Measurements from ENCODE around the gene LRRC7. TPM values are rescaled to one million over a fixed set of nuclear protein-coding genes. Genes with fewer than 3 reads are reported as not detected.

The LRRC7 gene
- total RNA-seq, 2 experiments from 2014 or later = 0.14 to 0.20 TPM

- H3K27me3 Mint-ChIP-seq = no peaks in the 10 kb centered on the region
- TF ChIP-seq CTCF (IDR thresholded peaks at IDR 0.05) = no peak
- H3K4me3 Mint-ChIP-seq = no peak overlapping the region
- intact Hi-C loops (cut with DNase I, micrococcal nuclease) = no loop called here
- Histone ChIP-seq H3K36me3 (ENCODE audit: insufficient read depth, low read length) (peaks cover 7% of the 10 kb centered on the region), H3K4me3 (ENCODE audit: low read length) (no peak overlapping the region), H3K27ac (ENCODE audit: low read depth in 1 of 2, low read length in 2 of 2) (no peak overlapping the region), H3K9me3 (ENCODE audit: control insufficient read depth in 1 of 2, insufficient read depth in 1 of 2, low read length in 2 of 2) (no peaks in the 10 kb centered on the region), H3K4me1 (ENCODE audit: insufficient read depth, low read length) (no peaks in the 10 kb centered on the region), H3K27me3 (ENCODE audit: control insufficient read depth in 1 of 2, insufficient read depth in 2 of 2, low read length in 2 of 2) (no peaks in the 10 kb centered on the region)
- POLR2A ChIA-PET = no interaction called here
- no peaks in the 10 kb centered on the region for H3K4me1 Mint-ChIP-seq (ENCODE audit: low read depth)
- no peaks in the 10 kb centered on the region for H3K9me3 Mint-ChIP-seq
- CTCF ChIA-PET = interaction anchor here (1.8 kb wide), 1 partner anchor 12 kb away, joined by 5 read pairs; no protein-coding TSS in a partner anchor
- no peak overlapping the region for H3K27ac Mint-ChIP-seq
- peaks cover 6% of the 10 kb centered on the region for H3K36me3 Mint-ChIP-seq (ENCODE audit: low read depth)
- DNase-seq (no peak), ATAC-seq (ENCODE audit: poor library complexity) (no peak)
Measured at GRCh38 chr1:70140343-70140742, 572.6 kb downstream of the LRRC7 start.

GRCh38 chr1:70140894-70141293 lies 573.2 kb downstream of the LRRC7 start:
- ChIA-PET CTCF (no interaction called here), POLR2A (no interaction called here)
- no peak for TF ChIP-seq CTCF (IDR thresholded peaks at IDR 0.05)
- intact Hi-C loops (cut with DNase I, micrococcal nuclease) = no loop called here
- Mint-ChIP-seq H3K36me3 (ENCODE audit: low read depth) (peaks cover 6% of the 10 kb centered on the region), H3K9me3 (no peaks in the 10 kb centered on the region), H3K27ac (no peak overlapping the region), H3K4me1 (ENCODE audit: low read depth) (no peaks in the 10 kb centered on the region), H3K27me3 (no peaks in the 10 kb centered on the region), H3K4me3 (no peak overlapping the region)
- no peak overlapping the region for H3K27ac ChIP-seq (ENCODE audit: low read depth in 1 of 2, low read length in 2 of 2)
- H3K9me3 ChIP-seq (ENCODE audit: control insufficient read depth in 1 of 2, insufficient read depth in 1 of 2, low read length in 2 of 2) = no peaks in the 10 kb centered on the region
- H3K4me3 ChIP-seq (ENCODE audit: low read length) = no peak overlapping the region
- H3K36me3 ChIP-seq (ENCODE audit: insufficient read depth, low read length) = peaks cover 7% of the 10 kb centered on the region
- no peaks in the 10 kb centered on the region for H3K4me1 ChIP-seq (ENCODE audit: insufficient read depth, low read length)
- H3K27me3 ChIP-seq (ENCODE audit: control insufficient read depth in 1 of 2, insufficient read depth in 2 of 2, low read length in 2 of 2) = no peaks in the 10 kb centered on the region
- DNase-seq = no peak
- no peak for ATAC-seq (ENCODE audit: poor library complexity)

GRCh38 chr1:70142075-70142474 lies 574.4 kb downstream of the LRRC7 start:
- Mint-ChIP-seq H3K4me3 (no peak overlapping the region), H3K27me3 (no peaks in the 10 kb centered on the region), H3K36me3 (ENCODE audit: low read depth) (peaks cover 17% of the 10 kb centered on the region), H3K9me3 (no peaks in the 10 kb centered on the region), H3K27ac (no peak overlapping the region), H3K4me1 (ENCODE audit: low read depth) (no peaks in the 10 kb centered on the region)
- no peak for TF ChIP-seq CTCF (IDR thresholded peaks at IDR 0.05)
- POLR2A ChIA-PET = interaction anchor here (0.7 to 1.1 kb wide), 3 partner anchors 79 to 282 kb away, joined by 3 read pairs; partner anchors contain the start of gene SRSF11
- H3K36me3 ChIP-seq (ENCODE audit: insufficient read depth, low read length) = peaks cover 10% of the 10 kb centered on the region
- no peak overlapping the region for H3K27ac ChIP-seq (ENCODE audit: low read depth in 1 of 2, low read length in 2 of 2)
- DNase-seq (no peak), ATAC-seq (ENCODE audit: poor library complexity) (no peak)
- no peaks in the 10 kb centered on the region for H3K27me3 ChIP-seq (ENCODE audit: control insufficient read depth in 1 of 2, insufficient read depth in 2 of 2, low read length in 2 of 2)
- no peak overlapping the region for H3K4me3 ChIP-seq (ENCODE audit: low read length)
- no peaks in the 10 kb centered on the region for H3K9me3 ChIP-seq (ENCODE audit: control insufficient read depth in 1 of 2, insufficient read depth in 1 of 2, low read length in 2 of 2)
- H3K4me1 ChIP-seq (ENCODE audit: insufficient read depth, low read length) = no peaks in the 10 kb centered on the region
- intact Hi-C loops (cut with DNase I, micrococcal nuclease) = no loop called here
- CTCF ChIA-PET = interaction anchor here (0.6 kb wide), 1 partner anchor 76 kb away, joined by 3 read pairs; no protein-coding TSS in a partner anchor

Measured in CD4-positive, alpha-beta T cell (primary cell).